HL-60 (cell line): ENCODE data around the gene KLK6.

Experiments
- DNase-seq, 2 experiments: peaks; one replicate each; pipeline ENCODE4 v3.0.0-alpha.2; 2010 to 2020; ENCODE audit warnings: low read depth in 1 of 2, low spot score in 1 of 2
- H3K27ac ChIP-seq: fragments of 250-450 bp; sonication (Bioruptor Pico); replicated peaks from 2 replicates; pipeline ENCODE4 v1.5.1; 2020; ENCODE audit warnings: mild to moderate bottlenecking, moderate library complexity
- H3K27me3 ChIP-seq: fragments of 250-450 bp; sonication (Bioruptor Pico); 2 replicates; pipeline ENCODE4 v1.5.1; 2021; ENCODE audit warnings: mild to moderate bottlenecking, moderate library complexity; ENCODE audit not compliant: insufficient read depth, poor library complexity, severe bottlenecking
- H3K4me3 ChIP-seq: replicated peaks from 2 replicates; pipeline ENCODE4 v1.5.1; 2011; ENCODE audit warnings: mild to moderate bottlenecking, control low read depth, low read length; ENCODE audit not compliant: insufficient read depth
- CTCF ChIP-seq: IDR thresholded peaks from one replicate; pipeline ENCODE4 v1.5.1; 2011; ENCODE audit warnings: low read length, control low read depth, inconsistent platforms; ENCODE audit not compliant: insufficient read depth
- GABPA ChIP-seq: IDR thresholded peaks from 2 replicates; pipeline ENCODE4 v1.6.1; 2012; ENCODE audit warnings: low read depth
- POLR2AphosphoS5 ChIP-seq: IDR thresholded peaks from 2 replicates; pipeline ENCODE4 v1.6.1; 2012; ENCODE audit warnings: low read depth
- SPI1 ChIP-seq: IDR thresholded peaks from 2 replicates; pipeline ENCODE4 v1.6.1; 2012; ENCODE audit warnings: low read depth, mild to moderate bottlenecking, borderline replicate concordance
- TF ChIP-seq, protein P1 (sequence below): IDR thresholded peaks from 2 replicates; pipeline ENCODE4 v1.6.1; 2012; ENCODE audit warnings: low read depth; ENCODE audit not compliant: insufficient replicate concordance

The KLK6 gene

GRCh38 chr19:50981587-50982146 lies 12.3 kb upstream of the KLK6 start:
- no peak for TF ChIP-seq GABPA
- no peak for TF ChIP-seq CTCF
- no peak for TF ChIP-seq SPI1
- TF ChIP-seq POLR2AphosphoS5: no peak
- TF ChIP-seq, protein P1, sequence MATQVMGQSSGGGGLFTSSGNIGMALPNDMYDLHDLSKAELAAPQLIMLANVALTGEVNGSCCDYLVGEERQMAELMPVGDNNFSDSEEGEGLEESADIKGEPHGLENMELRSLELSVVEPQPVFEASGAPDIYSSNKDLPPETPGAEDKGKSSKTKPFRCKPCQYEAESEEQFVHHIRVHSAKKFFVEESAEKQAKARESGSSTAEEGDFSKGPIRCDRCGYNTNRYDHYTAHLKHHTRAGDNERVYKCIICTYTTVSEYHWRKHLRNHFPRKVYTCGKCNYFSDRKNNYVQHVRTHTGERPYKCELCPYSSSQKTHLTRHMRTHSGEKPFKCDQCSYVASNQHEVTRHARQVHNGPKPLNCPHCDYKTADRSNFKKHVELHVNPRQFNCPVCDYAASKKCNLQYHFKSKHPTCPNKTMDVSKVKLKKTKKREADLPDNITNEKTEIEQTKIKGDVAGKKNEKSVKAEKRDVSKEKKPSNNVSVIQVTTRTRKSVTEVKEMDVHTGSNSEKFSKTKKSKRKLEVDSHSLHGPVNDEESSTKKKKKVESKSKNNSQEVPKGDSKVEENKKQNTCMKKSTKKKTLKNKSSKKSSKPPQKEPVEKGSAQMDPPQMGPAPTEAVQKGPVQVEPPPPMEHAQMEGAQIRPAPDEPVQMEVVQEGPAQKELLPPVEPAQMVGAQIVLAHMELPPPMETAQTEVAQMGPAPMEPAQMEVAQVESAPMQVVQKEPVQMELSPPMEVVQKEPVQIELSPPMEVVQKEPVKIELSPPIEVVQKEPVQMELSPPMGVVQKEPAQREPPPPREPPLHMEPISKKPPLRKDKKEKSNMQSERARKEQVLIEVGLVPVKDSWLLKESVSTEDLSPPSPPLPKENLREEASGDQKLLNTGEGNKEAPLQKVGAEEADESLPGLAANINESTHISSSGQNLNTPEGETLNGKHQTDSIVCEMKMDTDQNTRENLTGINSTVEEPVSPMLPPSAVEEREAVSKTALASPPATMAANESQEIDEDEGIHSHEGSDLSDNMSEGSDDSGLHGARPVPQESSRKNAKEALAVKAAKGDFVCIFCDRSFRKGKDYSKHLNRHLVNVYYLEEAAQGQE: no peak
- Histone ChIP-seq H3K4me3 (no peak overlapping the region), H3K27ac (no peak overlapping the region), H3K27me3 (no peaks in the 10 kb centered on the region)
- DNase-seq: no peak

DNA sequence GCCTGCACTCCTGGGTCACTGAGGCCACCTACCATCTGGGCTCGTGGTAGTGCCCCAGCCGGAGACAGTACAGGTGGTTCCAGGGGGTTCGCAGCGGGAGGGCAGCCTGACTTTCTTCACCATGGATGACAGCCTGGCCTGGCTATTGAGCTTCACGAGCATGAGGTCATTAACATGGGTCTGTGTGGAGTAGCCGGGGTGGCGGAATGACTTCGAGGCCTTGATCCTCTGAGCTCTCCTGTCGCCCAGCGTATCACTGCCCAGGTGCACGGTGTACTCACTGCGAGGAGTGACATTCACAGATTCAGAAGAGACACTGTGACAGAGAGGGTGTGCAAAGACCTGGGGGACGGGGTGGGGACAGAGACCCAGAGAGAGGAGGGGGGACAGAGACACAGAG lies 10.8 kb upstream of the KLK6 start:
- H3K27me3 ChIP-seq: no peaks in the 10 kb centered on the region
- no peak for TF ChIP-seq POLR2AphosphoS5
- TF ChIP-seq CTCF: no peak
- TF ChIP-seq, protein P1: no peak
- TF ChIP-seq GABPA: no peak
- no peak for TF ChIP-seq SPI1
- H3K4me3 ChIP-seq: no peak overlapping the region
- no peak for DNase-seq
- no peak overlapping the region for H3K27ac ChIP-seq

GRCh38 chr19:50979758-50980157 lies 10.4 kb upstream of the KLK6 start:
- no peaks in the 10 kb centered on the region for H3K27me3 ChIP-seq
- no peak overlapping the region for H3K27ac ChIP-seq
- no peak for DNase-seq
- no peak overlapping the region for H3K4me3 ChIP-seq
- TF ChIP-seq SPI1: no peak
- no peak for TF ChIP-seq GABPA
- TF ChIP-seq POLR2AphosphoS5: no peak
- TF ChIP-seq, protein P1: no peak
- TF ChIP-seq CTCF: no peak
